NCI-H128 (cell line): Measurements from ENCODE around the gene CTBP2.
"Not testable (repeated sequence)": the region's sequence is repeated elsewhere in the genome, so short reads cannot be mapped to it uniquely, and the experiment has no call there.

ENCODE experiments used
- DNase-seq: peaks from one replicate; lab custom pipeline; 2025; ENCODE audit not compliant: unreplicated experiment; lab: John Stamatoyannopoulos, UW

CTBP2 gene

DNA sequence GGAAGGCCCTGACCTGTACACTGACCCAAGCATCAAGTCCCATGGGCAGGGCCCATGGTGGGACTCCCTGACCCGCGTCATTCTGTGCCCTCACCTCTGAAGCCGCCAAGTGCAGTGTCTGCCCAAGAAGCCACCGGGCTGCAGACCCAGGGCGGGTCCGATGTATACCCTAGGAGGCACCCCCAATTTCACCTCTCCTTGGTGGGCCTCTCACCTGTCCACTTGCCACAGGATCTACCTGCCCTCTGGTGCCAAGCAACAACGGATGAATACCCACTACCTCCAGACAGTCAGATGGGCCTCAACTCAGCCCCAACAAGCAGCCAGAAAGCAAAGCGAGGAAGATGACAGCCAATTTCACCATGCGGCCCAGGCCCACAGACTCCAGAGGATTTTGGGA is 92.6 kb downstream of the CTBP2 start:
- DNase-seq = no peak

GRCh38 chr10:125066764-125067450 is 93.5 kb downstream of the CTBP2 start:
- no peak for DNase-seq

- DNase-seq = no peak
Measured at GRCh38 chr10:125064681-125065492, 95.5 kb downstream of the CTBP2 start.

DNA sequence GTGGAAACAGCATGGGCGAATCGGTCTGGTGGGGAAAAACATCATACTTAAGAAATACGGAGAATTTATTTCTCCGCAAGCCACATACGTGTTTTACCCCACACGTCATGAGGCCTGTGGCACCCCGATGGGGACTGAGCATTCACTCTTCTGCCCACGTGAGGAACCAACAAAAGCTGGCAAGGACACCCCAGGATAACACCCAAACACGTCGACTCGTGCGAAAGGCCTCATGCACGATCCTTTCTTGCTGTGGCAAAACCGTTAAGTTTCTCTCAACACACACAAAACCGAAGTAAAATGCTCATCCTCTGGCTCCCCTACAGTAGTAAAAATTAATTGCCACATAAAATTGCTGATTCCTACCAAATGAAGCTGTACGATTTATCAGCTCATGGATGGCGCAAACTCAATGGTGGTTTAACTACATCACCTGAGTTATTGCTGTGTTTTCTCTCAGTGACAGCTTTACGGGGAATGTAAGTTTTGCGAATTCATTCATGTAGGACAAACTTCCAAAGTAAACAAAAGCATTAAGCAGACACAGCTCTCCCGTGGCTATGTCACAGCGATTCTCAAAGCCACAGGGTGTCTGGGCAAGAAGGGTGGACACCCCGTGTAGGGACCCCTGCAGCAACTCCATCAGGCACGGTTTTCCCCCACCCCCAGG is 97.0 kb downstream of the CTBP2 start:
- no peak for DNase-seq

GRCh38 chr10:125062914-125063230 is 97.5 kb downstream of the CTBP2 start:
- no peak for DNase-seq

DNA sequence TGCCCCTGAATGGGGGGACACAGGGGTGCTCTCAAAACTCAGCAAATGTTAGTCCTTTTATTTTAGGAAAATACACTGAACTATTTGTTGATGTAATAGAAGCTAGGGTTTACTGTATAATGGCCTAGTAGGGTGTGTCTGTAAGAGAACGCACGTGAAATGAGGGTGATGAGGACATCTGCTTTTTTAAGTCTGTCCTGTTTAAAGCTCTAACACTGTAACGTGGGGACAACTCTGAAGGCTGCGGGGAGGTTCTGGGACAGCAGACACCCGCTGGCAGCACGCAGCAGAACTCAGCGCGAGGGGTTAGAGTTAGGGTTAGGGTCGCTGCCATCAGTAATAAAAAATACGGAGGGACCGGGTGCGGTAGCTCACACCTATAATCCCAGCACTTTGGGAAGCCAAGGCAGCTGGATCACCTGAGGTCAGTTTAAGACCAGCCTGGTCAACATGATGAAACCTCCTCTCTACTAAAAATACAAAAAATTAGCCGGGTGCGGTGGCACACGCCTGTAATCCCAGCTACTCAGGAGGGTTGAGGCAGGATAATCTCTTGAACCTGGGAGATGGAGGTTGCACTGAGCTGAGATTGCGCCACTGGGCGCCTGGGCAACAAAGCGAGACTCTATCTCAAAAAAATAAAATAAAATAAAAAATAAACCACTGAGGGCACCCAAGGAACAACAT is 98.0 kb downstream of the CTBP2 start:
- no peak for DNase-seq

- no peak for DNase-seq
Measured at GRCh38 chr10:125061557-125062226, 98.7 kb downstream of the CTBP2 start.

GRCh38 chr10:125060826-125061556 is 99.4 kb downstream of the CTBP2 start:
- DNase-seq = no peak

GRCh38 chr10:125060482-125060825 is 99.9 kb downstream of the CTBP2 start:
- no peak for DNase-seq

GRCh38 chr10:125060026-125060425 is 100.3 kb downstream of the CTBP2 start:
- no peak for DNase-seq

DNA sequence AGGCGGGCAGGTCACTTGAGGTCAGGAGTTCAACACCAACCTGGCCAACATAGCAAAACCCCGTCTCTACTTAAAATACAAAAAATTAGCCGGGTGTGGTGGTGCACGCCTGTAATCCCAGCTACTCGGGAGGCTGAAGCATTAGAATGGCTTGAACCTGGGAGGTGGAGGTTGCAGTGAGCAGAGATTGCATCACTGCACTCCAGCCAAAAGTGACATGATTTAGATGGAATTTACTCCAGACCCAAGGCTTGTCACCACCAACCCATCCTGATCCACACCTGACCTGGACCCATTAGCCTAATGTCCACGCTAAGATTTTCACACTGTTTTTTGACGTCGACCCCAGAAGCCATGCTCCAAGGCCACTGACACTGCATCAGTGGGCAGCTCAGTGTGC is 101.0 kb downstream of the CTBP2 start:
- DNase-seq = not testable (repeated sequence)

DNA sequence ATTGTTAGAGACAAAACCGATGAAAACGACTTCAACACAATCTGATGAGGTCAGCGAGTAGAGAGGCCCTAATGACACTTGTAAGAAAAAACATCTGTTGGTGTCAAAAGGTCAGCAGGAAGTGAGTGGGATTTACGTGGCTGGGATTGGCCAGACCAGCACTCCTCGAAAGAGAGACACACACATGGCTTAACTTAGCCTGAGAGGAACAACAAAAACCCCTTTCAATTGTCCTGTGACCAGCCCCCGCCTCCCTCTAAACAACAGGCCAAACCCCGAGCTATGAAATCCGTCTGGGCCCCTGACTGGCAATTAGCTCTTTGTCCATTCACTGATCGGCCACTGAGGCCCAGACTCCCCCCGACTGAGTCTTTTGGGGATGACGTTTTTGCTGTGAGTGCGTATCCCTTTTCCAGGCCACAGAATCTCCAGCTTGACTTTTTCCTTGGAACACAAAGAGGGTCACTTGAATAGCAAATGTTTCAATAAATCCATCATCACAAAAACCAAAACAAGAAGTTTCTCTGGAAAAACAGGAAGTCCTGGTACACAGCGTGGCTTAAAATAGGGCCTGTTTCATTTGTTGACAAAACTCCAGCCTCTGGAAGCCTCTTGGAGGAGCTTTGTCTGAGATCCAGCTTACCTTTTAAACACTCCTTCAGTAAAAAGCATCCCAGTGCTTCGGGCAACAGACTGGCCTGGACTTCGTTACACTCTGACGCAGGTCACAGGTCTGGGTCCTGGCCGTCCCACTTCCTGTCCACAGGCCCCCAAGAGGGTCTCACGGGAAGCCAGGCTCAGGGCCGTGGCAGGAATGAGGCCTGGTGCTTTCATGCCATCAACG is 103.0 kb downstream of the CTBP2 start:
- no peak for DNase-seq

DNA sequence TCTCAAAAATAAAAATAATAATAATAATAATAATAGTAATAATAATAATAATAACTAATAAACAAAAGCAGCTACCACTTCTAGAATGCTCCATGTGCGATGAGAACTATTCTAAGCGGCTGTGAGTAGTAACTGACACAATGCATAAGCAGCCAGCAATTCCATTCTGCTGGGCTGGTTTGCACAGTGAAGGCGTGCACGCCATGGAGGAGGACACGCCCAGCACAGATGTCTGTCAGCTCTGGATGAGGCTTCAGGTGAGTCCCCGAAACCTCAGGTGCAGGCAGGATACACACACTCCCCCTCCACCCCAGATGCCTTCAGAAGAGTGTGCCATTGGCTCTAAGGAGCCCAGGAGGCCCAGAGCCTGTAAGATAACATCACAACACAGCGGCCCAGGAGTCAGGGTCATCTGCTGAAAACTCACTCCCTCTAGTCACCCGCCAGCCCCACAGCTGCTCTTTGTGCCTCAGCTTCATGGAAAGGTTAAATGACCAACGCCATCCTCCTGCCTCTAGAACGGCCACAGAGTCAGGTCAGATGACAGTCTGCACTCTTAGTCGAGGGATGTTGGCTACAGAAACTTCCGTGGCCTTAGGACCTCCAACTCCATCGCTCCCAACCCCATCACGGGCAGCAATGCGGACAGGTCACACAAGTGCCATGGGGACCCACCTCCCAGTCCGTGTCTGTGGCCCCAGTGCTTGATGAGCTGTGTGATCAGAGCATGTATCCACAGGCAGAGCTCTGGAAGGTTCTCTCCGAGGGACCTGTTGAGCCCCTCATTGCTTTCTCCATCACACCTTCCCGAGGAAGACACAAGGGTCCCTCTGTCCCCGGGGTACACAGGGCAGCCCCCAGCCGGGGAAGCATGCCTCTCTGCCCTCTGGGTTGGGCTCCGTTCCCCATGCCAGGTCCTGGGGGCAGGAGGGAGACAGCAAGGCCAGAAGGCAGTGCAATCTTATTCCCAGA is 103.9 kb downstream of the CTBP2 start:
- no peak for DNase-seq

DNA sequence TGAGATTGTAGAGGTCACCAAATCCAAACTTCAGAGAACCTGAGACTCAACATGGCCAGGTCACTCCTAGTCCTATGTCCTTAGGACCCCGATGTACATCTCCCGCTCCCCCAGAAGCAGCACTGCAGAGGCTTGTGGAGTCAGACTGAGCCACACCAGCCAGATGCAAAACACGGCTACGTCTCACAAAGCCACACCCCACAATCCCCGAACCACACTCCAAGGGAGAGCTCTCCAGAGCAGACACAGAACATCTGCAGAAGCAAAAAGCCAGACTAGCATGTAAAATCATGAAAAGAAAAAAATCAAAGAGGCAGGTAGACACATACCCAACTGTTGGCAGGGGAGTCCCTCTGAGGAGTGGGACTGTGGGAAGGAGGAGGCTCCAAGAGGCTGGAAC is 104.9 kb downstream of the CTBP2 start:
- no peak for DNase-seq

- no peak for DNase-seq
Measured at GRCh38 chr10:125054669-125055268, 105.6 kb downstream of the CTBP2 start.

GRCh38 chr10:125054216-125054615 is 106.1 kb downstream of the CTBP2 start:
- no peak for DNase-seq

GRCh38 chr10:125052146-125052545 is 108.2 kb downstream of the CTBP2 start:
- DNase-seq = no peak

- no peak for DNase-seq
Measured at GRCh38 chr10:125050383-125050782, 110.0 kb downstream of the CTBP2 start.
